HFFc6 (cell line): ENCODE data around the gene ICAM5. TPM values are rescaled to one million over a fixed set of nuclear protein-coding genes. Genes with fewer than 3 reads are reported as not detected.
"Not testable (repeated sequence)": the region's sequence is repeated elsewhere in the genome, so short reads cannot be mapped to it uniquely, and the experiment has no call there.

ENCODE experiments used
- DNase-seq: peaks from one replicate; pipeline ENCODE4 v3.0.0-alpha.2; 2018
- H3K27ac Mint-ChIP-seq: 2 replicates; pipeline ENCODE4 v1.8.0; 2020; ENCODE audit warnings: mild to moderate bottlenecking, mixed read lengths
- H3K27me3 Mint-ChIP-seq: 2 replicates; pipeline ENCODE4 v1.8.0; 2021; ENCODE audit warnings: mild to moderate bottlenecking, moderate library complexity, mixed read lengths; ENCODE audit not compliant: insufficient read depth
- H3K36me3 Mint-ChIP-seq: 2 replicates; pipeline ENCODE4 v1.8.0; 2021; ENCODE audit warnings: low read depth, mixed read lengths
- H3K4me1 Mint-ChIP-seq: 2 replicates; pipeline ENCODE4 v1.8.0; 2020; ENCODE audit warnings: low read depth, mixed read lengths
- H3K4me3 Mint-ChIP-seq: 2 replicates; pipeline ENCODE4 v1.8.0; 2020; ENCODE audit warnings: mild to moderate bottlenecking, moderate library complexity, mixed read lengths
- H3K9me3 Mint-ChIP-seq: 2 replicates; pipeline ENCODE4 v1.8.0; 2020; ENCODE audit warnings: mild to moderate bottlenecking, mixed read lengths
- CTCF ChIP-seq: fragments of 200-600 bp; sonication (generic); IDR thresholded peaks from 2 replicates; pipeline ENCODE4 v1.5.0; 2021; ENCODE audit warnings: antibody characterized with exemption, mild to moderate bottlenecking
- total RNA-seq, 6 experiments: library from RNA; stranded (reverse); fragmentation: NEBNext Ultra II Directional; extraction: Animal tissue kit (Norgen Biotek cat#: 25700); gene quantifications; 2 replicates in 1 of 6; 3 replicates in 5 of 6; pipeline ENCODE4 v1.2.3, GENCODE V29; 2021

Gene ICAM5
- total RNA-seq, 6 experiments from 2014 or later = 14.0 to 38.4 (median 14.4) TPM

GRCh38 chr19:10333758-10334587, 44.2 kb downstream of the ICAM5 start:
- Mint-ChIP-seq H3K4me1 (peaks cover 17% of the 10 kb centered on the region), H3K4me3 (peak overlapping the region; percentile 99), H3K9me3 (no peaks in the 10 kb centered on the region), H3K36me3 (peaks cover 16% of the 10 kb centered on the region; the same call in 1 of the 2 replicates), H3K27ac (peak overlapping the region; percentile 97), H3K27me3 (peaks cover 6% of the 10 kb centered on the region)
- peak; percentile 11 for DNase-seq
- no peak for TF ChIP-seq CTCF

GRCh38 chr19:10334588-10335351, 45.0 kb downstream of the ICAM5 start:
- H3K4me1 Mint-ChIP-seq = peaks cover 17% of the 10 kb centered on the region
- peak; percentile 43; the same call in 1 of the 2 replicates for TF ChIP-seq CTCF
- H3K9me3 Mint-ChIP-seq = no peaks in the 10 kb centered on the region
- H3K27me3 Mint-ChIP-seq = peaks cover 6% of the 10 kb centered on the region
- peak overlapping the region; percentile 97 for H3K27ac Mint-ChIP-seq
- DNase-seq = peak; percentile 96
- H3K36me3 Mint-ChIP-seq = peaks cover 15% of the 10 kb centered on the region; the same call in 1 of the 2 replicates
- peak overlapping the region; percentile 99 for H3K4me3 Mint-ChIP-seq

GRCh38 chr19:10335352-10335985, 45.7 kb downstream of the ICAM5 start:
- no peak overlapping the region for H3K4me3 Mint-ChIP-seq
- peaks cover 17% of the 10 kb centered on the region for H3K4me1 Mint-ChIP-seq
- TF ChIP-seq CTCF = no peak
- H3K36me3 Mint-ChIP-seq = peaks cover 9% of the 10 kb centered on the region; the same call in 1 of the 2 replicates
- no peaks in the 10 kb centered on the region for H3K9me3 Mint-ChIP-seq
- no peak for DNase-seq
- H3K27ac Mint-ChIP-seq = peak overlapping the region; percentile 97; the same call in 1 of the 2 replicates
- H3K27me3 Mint-ChIP-seq = peaks cover 6% of the 10 kb centered on the region

- peaks cover 17% of the 10 kb centered on the region for H3K4me1 Mint-ChIP-seq
- not testable (repeated sequence) for H3K4me3 Mint-ChIP-seq, H3K9me3 Mint-ChIP-seq, DNase-seq, H3K36me3 Mint-ChIP-seq, H3K27ac Mint-ChIP-seq, H3K27me3 Mint-ChIP-seq
Measured at GRCh38 chr19:10336725-10337124, 47.0 kb downstream of the ICAM5 start.

GRCh38 chr19:10338940-10339339, 49.2 kb downstream of the ICAM5 start:
- Mint-ChIP-seq H3K4me3 (no peak overlapping the region), H3K9me3 (no peaks in the 10 kb centered on the region), H3K36me3 (no peaks in the 10 kb centered on the region), H3K4me1 (peaks cover 14% of the 10 kb centered on the region), H3K27me3 (peaks cover 9% of the 10 kb centered on the region), H3K27ac (no peak overlapping the region)
- no peak for DNase-seq
- no peak for TF ChIP-seq CTCF
